Astrocyte (in vitro differentiated cells and primary cell): ENCODE data around the gene DIMT1.

ENCODE experiments used
- CTCF ChIP-seq: IDR thresholded peaks from 2 replicates; pipeline ENCODE4 v1.5.1; 2011; ENCODE audit warnings: low read depth, mild to moderate bottlenecking, inconsistent platforms, low read length, moderate library complexity; ENCODE audit not compliant: insufficient read depth
- EZH2 ChIP-seq: IDR thresholded peaks from 2 replicates; pipeline ENCODE4 v1.6.1; 2012; ENCODE audit warnings: mild to moderate bottlenecking, low read length, inconsistent platforms; ENCODE audit not compliant: insufficient read depth

GRCh38 chr5:62448528-62448927, 44.8 kb upstream of the DIMT1 start:
- no peak for TF ChIP-seq CTCF
- TF ChIP-seq EZH2, result no peak
